GM12892 (cell line): Measurements from ENCODE around the gene RETREG1.

ENCODE experiments used
- POLR2A ChIP-seq: IDR thresholded peaks from 2 replicates; pipeline ENCODE4 v1.6.1; 2011; ENCODE audit warnings: low read depth, low read length, control low read depth
- POLR2AphosphoS5 ChIP-seq: IDR thresholded peaks from 2 replicates; pipeline ENCODE4 v1.6.1; 2011; ENCODE audit warnings: low read depth, low read length, control low read depth
- TAF1 ChIP-seq: IDR thresholded peaks from 2 replicates; pipeline ENCODE4 v1.6.1; 2011; ENCODE audit warnings: low read depth, mild to moderate bottlenecking, control low read depth, low read length, borderline replicate concordance

GRCh38 chr5:16654647-16655334, 38.0 kb upstream of the RETREG1 start:
- TF ChIP-seq POLR2A: no peak
- no peak for TF ChIP-seq TAF1
- no peak for TF ChIP-seq POLR2AphosphoS5
